ENCODE data around the gene KCNMA1.

The KCNMA1 gene

GRCh38 chr10:77164616-77165311 lies 472.8 kb downstream of the KCNMA1 start:
- Histone ChIP-seq H2BK15ac (ENCODE audit: low read length) (no peak overlapping the region), H3K9ac (ENCODE audit: low read depth, low read length, poor library complexity) (no peak overlapping the region), H2BK120ac (ENCODE audit: low read depth, low read length) (no peak overlapping the region), H3K4me2 (ENCODE audit: insufficient read depth, low read length, poor library complexity, severe bottlenecking) (no peak overlapping the region), H3K14ac (ENCODE audit: low read length) (no peak overlapping the region), H3K4ac (ENCODE audit: low read length) (no peak overlapping the region), H2BK5ac (ENCODE audit: low read length) (no peak overlapping the region), H3K4me1 (ENCODE audit: control insufficient read depth in 2 of 2, insufficient read depth in 1 of 2, low read depth in 1 of 2, low read length in 2 of 2) (no peaks in the 10 kb centered on the region), H3K27ac (replicated peaks; ENCODE audit: low read length) (no peak overlapping the region), H3K27me3 (ENCODE audit: control insufficient read depth in 3 of 3, insufficient read depth in 3 of 3, low read depth in 1 of 3, low read length in 3 of 3) (no peaks in the 10 kb centered on the region), H3K79me1 (ENCODE audit: low read depth, low read length) (no peaks in the 10 kb centered on the region), H2AK5ac (ENCODE audit: low read depth, low read length) (no peak overlapping the region), H3K4me3 (ENCODE audit: low read length in 2 of 2) (no peak overlapping the region), H4K91ac (ENCODE audit: low read depth, low read length, poor library complexity) (no peak overlapping the region), H2BK12ac (ENCODE audit: low read length) (no peak overlapping the region), H4K8ac (ENCODE audit: low read depth, low read length) (no peak overlapping the region), H3K23ac (ENCODE audit: low read depth, low read length, poor library complexity) (no peak overlapping the region), H3K18ac (ENCODE audit: low read length) (no peak overlapping the region), H3K36me3 (replicated peaks in 1 of 2; ENCODE audit: control insufficient read depth in 2 of 2, insufficient read depth in 2 of 2, low read length in 2 of 2) (no peaks in the 10 kb centered on the region), H3K9me3 (replicated peaks in 1 of 2; ENCODE audit: control insufficient read depth in 2 of 2, insufficient read depth in 1 of 2, low read depth in 1 of 2, low read length in 2 of 2) (no peaks in the 10 kb centered on the region), H2AFZ (ENCODE audit: low read length) (no peak overlapping the region)
- whole genome bisulfite sequencing, 2 donors (ENCODE audit: extremely low coverage in 2 of 2, insufficient read length in 2 of 2, insufficient replicate concordance in 1 of 2), result no CpG with 5 or more reads among the region's 5 CpGs
- no peak for DNase-seq (ENCODE audit: low spot score)

DNA sequence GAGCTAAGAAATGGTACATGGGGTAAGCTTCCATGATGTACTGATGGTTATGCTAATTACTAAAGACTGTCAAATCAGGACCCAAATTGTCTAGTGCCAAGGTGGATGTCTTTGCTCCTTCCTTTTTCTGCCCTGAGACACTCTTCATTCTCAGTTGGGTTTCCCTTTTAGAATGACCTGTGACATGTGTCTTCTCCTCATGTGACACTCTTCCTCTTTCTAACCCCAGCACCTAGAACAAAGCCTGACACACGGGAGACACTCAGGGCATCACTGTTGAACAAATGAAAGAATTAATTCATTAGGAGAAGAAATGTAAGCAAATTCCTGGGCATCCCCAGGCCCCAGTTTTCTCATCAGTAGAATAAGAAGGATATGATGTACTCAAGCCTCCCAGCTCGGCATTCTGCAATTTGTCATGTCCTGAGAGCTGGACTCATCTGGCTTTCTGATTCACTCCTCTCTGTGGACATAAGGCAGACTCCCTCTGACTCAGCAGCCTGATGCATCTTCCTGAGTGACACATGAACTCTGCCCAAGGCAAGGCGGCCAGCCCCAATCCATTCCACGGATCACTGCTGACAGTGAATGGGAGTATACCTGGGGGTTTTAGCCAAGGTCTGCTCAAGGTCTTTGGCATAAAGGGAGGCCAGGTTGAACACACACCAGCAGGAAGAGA lies 473.8 kb downstream of the KCNMA1 start:
- no peak overlapping the region for H2BK120ac ChIP-seq (ENCODE audit: low read depth, low read length)
- no peak overlapping the region for H2BK15ac ChIP-seq (ENCODE audit: low read length)
- no peak overlapping the region for H2AK5ac ChIP-seq (ENCODE audit: low read depth, low read length)
- no peak for DNase-seq (ENCODE audit: low spot score)
- H3K9me3 ChIP-seq (replicated peaks in 1 of 2; ENCODE audit: control insufficient read depth in 2 of 2, insufficient read depth in 1 of 2, low read depth in 1 of 2, low read length in 2 of 2), result no peaks in the 10 kb centered on the region
- H3K9ac ChIP-seq (ENCODE audit: low read depth, low read length, poor library complexity), result no peak overlapping the region
- no peak overlapping the region for H4K8ac ChIP-seq (ENCODE audit: low read depth, low read length)
- no peak overlapping the region for H3K4me3 ChIP-seq (ENCODE audit: low read length in 2 of 2)
- peaks cover 0 to 4% (median 0%) of the 10 kb centered on the region in 3 experiments for H3K27me3 ChIP-seq (ENCODE audit: control insufficient read depth in 3 of 3, insufficient read depth in 3 of 3, low read depth in 1 of 3, low read length in 3 of 3)
- no peak overlapping the region for H3K14ac ChIP-seq (ENCODE audit: low read length)
- H4K91ac ChIP-seq (ENCODE audit: low read depth, low read length, poor library complexity), result no peak overlapping the region
- H3K4ac ChIP-seq (ENCODE audit: low read length), result no peak overlapping the region
- H3K4me2 ChIP-seq (ENCODE audit: insufficient read depth, low read length, poor library complexity, severe bottlenecking), result no peak overlapping the region
- H2BK12ac ChIP-seq (ENCODE audit: low read length), result no peak overlapping the region
- H3K79me1 ChIP-seq (ENCODE audit: low read depth, low read length), result no peaks in the 10 kb centered on the region
- WGBS, 2 donors (ENCODE audit: extremely low coverage in 2 of 2, insufficient read length in 2 of 2, insufficient replicate concordance in 1 of 2), result no CpG with 5 or more reads among the region's 4 CpGs
- no peak overlapping the region for H3K18ac ChIP-seq (ENCODE audit: low read length)
- no peak overlapping the region for H2BK5ac ChIP-seq (ENCODE audit: low read length)
- no peak overlapping the region for H3K23ac ChIP-seq (ENCODE audit: low read depth, low read length, poor library complexity)
- H2AFZ ChIP-seq (ENCODE audit: low read length), result no peak overlapping the region
- no peak overlapping the region for H3K27ac ChIP-seq (replicated peaks; ENCODE audit: low read length)
- no peaks in the 10 kb centered on the region for H3K36me3 ChIP-seq (replicated peaks in 1 of 2; ENCODE audit: control insufficient read depth in 2 of 2, insufficient read depth in 2 of 2, low read length in 2 of 2)
- H3K4me1 ChIP-seq (ENCODE audit: control insufficient read depth in 2 of 2, insufficient read depth in 1 of 2, low read depth in 1 of 2, low read length in 2 of 2), result no peaks in the 10 kb centered on the region

DNA sequence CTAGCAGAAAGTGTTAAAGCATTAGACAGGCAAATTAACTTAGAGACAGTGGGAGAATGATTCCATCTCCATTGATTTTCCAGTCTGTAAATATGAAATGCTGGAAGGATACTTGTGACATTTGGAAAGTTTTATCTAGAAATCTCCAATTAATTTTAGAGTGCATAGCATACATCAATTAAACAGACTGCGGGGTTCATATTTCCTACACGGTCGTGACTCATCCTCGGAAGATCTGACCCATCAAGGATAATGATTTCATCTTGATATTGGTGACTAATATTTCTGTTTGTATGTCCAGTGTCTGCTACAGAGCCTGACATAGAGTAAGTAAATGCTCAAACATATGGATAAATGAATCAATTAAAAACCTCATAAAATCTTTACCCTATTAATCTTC lies 474.9 kb downstream of the KCNMA1 start:
- no peak overlapping the region for H3K4ac ChIP-seq (ENCODE audit: low read length)
- WGBS, 2 donors (ENCODE audit: extremely low coverage in 2 of 2, insufficient read length in 2 of 2, insufficient replicate concordance in 1 of 2), result no CpG with 5 or more reads among the region's 4 CpGs
- H3K36me3 ChIP-seq (replicated peaks in 1 of 2; ENCODE audit: control insufficient read depth in 2 of 2, insufficient read depth in 2 of 2, low read length in 2 of 2), result no peaks in the 10 kb centered on the region
- H4K91ac ChIP-seq (ENCODE audit: low read depth, low read length, poor library complexity), result no peak overlapping the region
- DNase-seq (ENCODE audit: low spot score), result no peak
- no peak overlapping the region for H2AK5ac ChIP-seq (ENCODE audit: low read depth, low read length)
- no peak overlapping the region for H3K4me3 ChIP-seq (ENCODE audit: low read length in 2 of 2)
- no peak overlapping the region for H3K9ac ChIP-seq (ENCODE audit: low read depth, low read length, poor library complexity)
- H3K4me2 ChIP-seq (ENCODE audit: insufficient read depth, low read length, poor library complexity, severe bottlenecking), result no peak overlapping the region
- no peak overlapping the region for H3K27ac ChIP-seq (replicated peaks; ENCODE audit: low read length)
- no peaks in the 10 kb centered on the region for H3K4me1 ChIP-seq (ENCODE audit: control insufficient read depth in 2 of 2, insufficient read depth in 1 of 2, low read depth in 1 of 2, low read length in 2 of 2)
- no peak overlapping the region for H2BK12ac ChIP-seq (ENCODE audit: low read length)
- H2BK5ac ChIP-seq (ENCODE audit: low read length), result no peak overlapping the region
- no peak overlapping the region for H4K8ac ChIP-seq (ENCODE audit: low read depth, low read length)
- no peaks in the 10 kb centered on the region for H3K79me1 ChIP-seq (ENCODE audit: low read depth, low read length)
- no peak overlapping the region for H2BK15ac ChIP-seq (ENCODE audit: low read length)
- H3K27me3 ChIP-seq (ENCODE audit: control insufficient read depth in 3 of 3, insufficient read depth in 3 of 3, low read depth in 1 of 3, low read length in 3 of 3), result peaks cover 0 to 4% (median 0%) of the 10 kb centered on the region in 3 experiments
- no peak overlapping the region for H2AFZ ChIP-seq (ENCODE audit: low read length)
- no peak overlapping the region for H2BK120ac ChIP-seq (ENCODE audit: low read depth, low read length)
- H3K18ac ChIP-seq (ENCODE audit: low read length), result no peak overlapping the region
- H3K23ac ChIP-seq (ENCODE audit: low read depth, low read length, poor library complexity), result no peak overlapping the region
- no peak overlapping the region for H3K14ac ChIP-seq (ENCODE audit: low read length)
- H3K9me3 ChIP-seq (replicated peaks in 1 of 2; ENCODE audit: control insufficient read depth in 2 of 2, insufficient read depth in 1 of 2, low read depth in 1 of 2, low read length in 2 of 2), result no peaks in the 10 kb centered on the region

- Histone ChIP-seq H3K4me2 (ENCODE audit: insufficient read depth, low read length, poor library complexity, severe bottlenecking) (no peak overlapping the region), H4K8ac (ENCODE audit: low read depth, low read length) (no peak overlapping the region), H3K14ac (ENCODE audit: low read length) (no peak overlapping the region), H3K9me3 (replicated peaks in 1 of 2; ENCODE audit: control insufficient read depth in 2 of 2, insufficient read depth in 1 of 2, low read depth in 1 of 2, low read length in 2 of 2) (no peaks in the 10 kb centered on the region), H3K23ac (ENCODE audit: low read depth, low read length, poor library complexity) (no peak overlapping the region), H3K4me3 (ENCODE audit: low read length in 2 of 2) (no peak overlapping the region), H3K79me1 (ENCODE audit: low read depth, low read length) (no peaks in the 10 kb centered on the region), H3K4ac (ENCODE audit: low read length) (no peak overlapping the region), H2BK15ac (ENCODE audit: low read length) (no peak overlapping the region), H3K36me3 (replicated peaks in 1 of 2; ENCODE audit: control insufficient read depth in 2 of 2, insufficient read depth in 2 of 2, low read length in 2 of 2) (no peaks in the 10 kb centered on the region), H2AFZ (ENCODE audit: low read length) (no peak overlapping the region), H2BK120ac (ENCODE audit: low read depth, low read length) (no peak overlapping the region), H4K91ac (ENCODE audit: low read depth, low read length, poor library complexity) (no peak overlapping the region), H2BK12ac (ENCODE audit: low read length) (no peak overlapping the region), H2BK5ac (ENCODE audit: low read length) (no peak overlapping the region), H3K9ac (ENCODE audit: low read depth, low read length, poor library complexity) (no peak overlapping the region), H3K4me1 (ENCODE audit: control insufficient read depth in 2 of 2, insufficient read depth in 1 of 2, low read depth in 1 of 2, low read length in 2 of 2) (no peaks in the 10 kb centered on the region), H3K18ac (ENCODE audit: low read length) (no peak overlapping the region), H2AK5ac (ENCODE audit: low read depth, low read length) (no peak overlapping the region), H3K27me3 (ENCODE audit: control insufficient read depth in 3 of 3, insufficient read depth in 3 of 3, low read depth in 1 of 3, low read length in 3 of 3) (peaks cover 0 to 4% (median 0%) of the 10 kb centered on the region in 3 experiments), H3K27ac (replicated peaks; ENCODE audit: low read length) (no peak overlapping the region)
- no peak for DNase-seq (ENCODE audit: low spot score)
- WGBS, 2 donors (ENCODE audit: extremely low coverage in 2 of 2, insufficient read length in 2 of 2, insufficient replicate concordance in 1 of 2), result no CpG with 5 or more reads among the region's 1 CpG
These were observed 476.9 kb downstream of the KCNMA1 start for GRCh38 chr10:77160679-77161078.

Data from neuronal stem cell (in vitro differentiated cells).